H1 (cell line): ENCODE measurements around the gene NASP.

Experiments used
- GABPA ChIP-seq: IDR thresholded peaks from 2 replicates; pipeline ENCODE4 v1.6.1; 2011; ENCODE audit warnings: mild to moderate bottlenecking, low read length, moderate library complexity, borderline replicate concordance; ENCODE audit not compliant: insufficient read depth
- HDAC6 ChIP-seq: IDR thresholded peaks from one replicate; pipeline ENCODE4 v1.7.1; 2012; ENCODE audit warnings: low read depth, mild to moderate bottlenecking, inconsistent platforms, low read length, moderate library complexity
- KDM1A ChIP-seq: fragments of 200-600, 300-600 bp; sonication (generic); IDR thresholded peaks from 2 replicates; pipeline ENCODE4 v1.7.1; 2016; ENCODE audit warnings: mild to moderate bottlenecking, low read length, borderline replicate concordance
- NRF1 ChIP-seq: IDR thresholded peaks from 2 replicates; pipeline ENCODE4 v1.6.1; 2011; ENCODE audit warnings: mild to moderate bottlenecking, low read depth, low read length, improper control_type of control experiment
- POLR2AphosphoS5 ChIP-seq: IDR thresholded peaks from 2 replicates; pipeline ENCODE4 v1.6.1; 2011; ENCODE audit warnings: low read depth, low read length
- SP1 ChIP-seq: IDR thresholded peaks from 2 replicates; pipeline ENCODE4 v1.6.1; 2011; ENCODE audit warnings: low read depth, low read length

- TF ChIP-seq POLR2AphosphoS5, result peak; percentile 99
- TF ChIP-seq HDAC6, result no peak
- TF ChIP-seq NRF1, result no peak
- TF ChIP-seq GABPA, result no peak
- peak; percentile 31; the same call in 1 of the 2 replicates for TF ChIP-seq KDM1A
- peak; percentile 36; the same call in 1 of the 2 replicates for TF ChIP-seq SP1
These were observed 33.2 kb upstream of the NASP start, which contains the start of gene AKR1A1 for GRCh38 chr1:45550401-45551351.
